Measurements from ENCODE around the gene NAGA.
"Not testable (repeated sequence)": the region's sequence is repeated elsewhere in the genome, so short reads cannot be mapped to it uniquely, and the experiment has no call there.

GRCh38 chr22:42104332-42104860 lies 33.8 kb upstream of the NAGA start:
- TF ChIP-seq CTCF (conservative IDR thresholded peaks at IDR 0.05; ENCODE audit: low read depth, low read length); EZH2 (IDR thresholded peaks at IDR 0.05; ENCODE audit: low read length, unreplicated experiment): not testable (repeated sequence)
